T-cell (primary cell): ENCODE measurements around the gene ST6GALNAC3. TPM values are rescaled to one million over a fixed set of nuclear protein-coding genes. Genes with fewer than 3 reads are reported as not detected.
"Not testable (repeated sequence)": the region's sequence is repeated elsewhere in the genome, so short reads cannot be mapped to it uniquely, and the experiment has no call there.

Experiments
- ATAC-seq, 4 experiments: fragments of 200-7000 bp in 3 of 4; fragments of 150-1000 bp in 1 of 4; cut with Tn5 transposase; replicated peaks in 1 of 4; 1 replicate in 3 of 4; 2 replicates in 1 of 4; pipeline ENCODE4 v1.10.0; 2021; ENCODE audit warnings: moderate library complexity in 3 of 4, mild to moderate bottlenecking in 2 of 4, moderate number of reproducible peaks in 1 of 4
- CTCF ChIA-PET, 2 donors: fragments of 300-600 bp; sonication (Branson Sonifier 250); formaldehyde crosslinking; loops; one replicate each; lab custom pipeline; 2022; ENCODE audit warnings: antibody characterized with exemption in 2 of 2; lab: Charles Lee
- POLR2A ChIA-PET, 2 donors: fragments of 300-600 bp; sonication (Branson Sonifier 250); formaldehyde crosslinking; loops; one replicate each; lab custom pipeline; 2022; ENCODE audit warnings: antibody characterized with exemption in 2 of 2; lab: Charles Lee
- DNase-seq, 35 experiments: peaks; one replicate each; pipeline versions ENCODE4 v3.0.0 to v3.0.0-alpha.2; 2013 to 2023
- H3K27ac ChIP-seq: one replicate; pipeline ENCODE4 v1.5.1; 2013; ENCODE audit warnings: low read length
- H3K27me3 ChIP-seq, 2 experiments: replicated peaks in 1 of 2; 1 replicate in 1 of 2; 2 replicates in 1 of 2; pipeline versions ENCODE4 v1.6.1 to v1.7.0; 2013; ENCODE audit warnings: low read length in 1 of 2, mixed read lengths in 1 of 2; ENCODE audit not compliant: control insufficient read depth in 2 of 2, insufficient read depth in 2 of 2; ENCODE audit errors: extremely low read depth in 1 of 2
- H3K36me3 ChIP-seq, 2 donors: 1 replicate in 1 of 2; 2 replicates in 1 of 2; pipeline versions ENCODE4 v1.6.1 to v1.7.0; 2013; ENCODE audit warnings: low read length in 1 of 2; ENCODE audit not compliant: control insufficient read depth in 2 of 2, insufficient read depth in 1 of 2; ENCODE audit errors: extremely low read depth in 1 of 2
- H3K4me1 ChIP-seq, 2 experiments: 1 replicate in 1 of 2; 2 replicates in 1 of 2; pipeline versions ENCODE4 v1.6.1 to v1.7.0; 2013; ENCODE audit warnings: low read length in 2 of 2, mixed read lengths in 1 of 2; ENCODE audit not compliant: insufficient read depth in 2 of 2, control insufficient read depth in 1 of 2; ENCODE audit errors: extremely low read depth in 1 of 2
- H3K4me3 ChIP-seq, 2 donors: 1 replicate in 1 of 2; 2 replicates in 1 of 2; pipeline versions ENCODE4 v1.5.1 to v1.7.0; 2013; ENCODE audit warnings: mild to moderate bottlenecking in 2 of 2, low read length in 1 of 2, moderate library complexity in 1 of 2; ENCODE audit not compliant: control insufficient read depth in 1 of 2; ENCODE audit errors: extremely low read depth in 1 of 2
- H3K9me3 ChIP-seq: 2 replicates; pipeline ENCODE4 v1.7.0; 2013
- H3K27ac Mint-ChIP-seq, 2 donors: one replicate each; pipeline ENCODE4 v1.8.0; 2020 to 2021; ENCODE audit warnings: mild to moderate bottlenecking in 2 of 2, mixed read lengths in 2 of 2
- H3K27me3 Mint-ChIP-seq, 2 donors: one replicate each; pipeline ENCODE4 v1.8.0; 2021 to 2022; ENCODE audit warnings: mixed read lengths in 2 of 2
- H3K36me3 Mint-ChIP-seq: one replicate; pipeline ENCODE4 v1.8.0; 2021; ENCODE audit warnings: mixed read lengths
- H3K4me1 Mint-ChIP-seq, 3 donors: one replicate each; pipeline ENCODE4 v1.8.0; 2020 to 2022; ENCODE audit warnings: mixed read lengths in 3 of 3, mild to moderate bottlenecking in 1 of 3
- H3K4me3 Mint-ChIP-seq, 3 donors: one replicate each; pipeline ENCODE4 v1.8.0; 2020 to 2022; ENCODE audit warnings: mild to moderate bottlenecking in 3 of 3, mixed read lengths in 3 of 3, moderate library complexity in 3 of 3
- H3K9me3 Mint-ChIP-seq, 3 donors: one replicate each; pipeline ENCODE4 v1.8.0; 2020 to 2022; ENCODE audit warnings: mixed read lengths in 3 of 3
- WGBS: methylation state at CpG from one replicate; pipeline ENCODE4 v1.1.5; 2013; ENCODE audit warnings: missing lambda C conversion rate; ENCODE audit not compliant: insufficient coverage; 5-methylcytosine and 5-hydroxymethylcytosine counted together
- total RNA-seq, 35 experiments: library from RNA in 6 of 35; stranded (reverse) in 6 of 35; fragments of 120-200 nt in 1 of 35; gene quantifications; one replicate each; pipeline versions ENCODE4 v1.2.1 to v1.2.4 and lab custom pipeline; 2013 to 2026

The ST6GALNAC3 gene
- total RNA-seq, 5 donors from 2014 or later (not counting 1 experiment from before 2014, with no cell fraction given), result 0.33 to 6.6 (median 1.5) TPM

GRCh38 chr1:76050073-76050472 lies 24.5 kb upstream of the ST6GALNAC3 start:
- H3K27me3 ChIP-seq, H3K27me3 Mint-ChIP-seq, POLR2A ChIA-PET, H3K4me3 ChIP-seq, ATAC-seq, H3K9me3 ChIP-seq, H3K4me1 ChIP-seq, H3K9me3 Mint-ChIP-seq, H3K27ac ChIP-seq, H3K4me3 Mint-ChIP-seq, H3K36me3 ChIP-seq, DNase-seq, H3K36me3 Mint-ChIP-seq, CTCF ChIA-PET: not testable (repeated sequence)
- no CpG with 5 or more reads among the region's 3 CpGs for WGBS
- Mint-ChIP-seq H3K27ac (peak overlapping the region in 1 of 2 donors; percentile 29), H3K4me1 (peaks cover 0 to 22% (median 0%) of the 10 kb centered on the region in 3 donors)

GRCh38 chr1:76053021-76053420 lies 21.5 kb upstream of the ST6GALNAC3 start:
- peaks cover 0 to 22% (median 0%) of the 10 kb centered on the region in 3 donors for H3K4me1 Mint-ChIP-seq
- H3K27me3 Mint-ChIP-seq, result peaks cover 5 to 11% of the 10 kb centered on the region in 2 donors
- ATAC-seq (peak in 1 of 4 experiments; percentile 57), DNase-seq (no peak)
- Histone ChIP-seq H3K27me3 (no peaks in the 10 kb centered on the region), H3K36me3 (no peaks in the 10 kb centered on the region), H3K27ac (no peak overlapping the region), H3K4me3 (no peak overlapping the region), H3K9me3 (no peaks in the 10 kb centered on the region), H3K4me1 (no peaks in the 10 kb centered on the region)
- H3K9me3 Mint-ChIP-seq, result no peaks in the 10 kb centered on the region
- ChIA-PET CTCF (interaction anchor here in 1 of 2 donors (0.9 kb wide), 1 partner anchor 29 kb away, joined by 3 read pairs; no protein-coding TSS in a partner anchor), POLR2A (no interaction called here)
- no peak overlapping the region for H3K4me3 Mint-ChIP-seq
- no peaks in the 10 kb centered on the region for H3K36me3 Mint-ChIP-seq
- no peak overlapping the region for H3K27ac Mint-ChIP-seq
- WGBS, result 78% methylated on average over 1 of the region's 6 CpGs

GRCh38 chr1:76054359-76054758 lies 20.2 kb upstream of the ST6GALNAC3 start:
- POLR2A ChIA-PET, result no interaction called here
- Mint-ChIP-seq H3K27me3 (peaks cover 5 to 11% of the 10 kb centered on the region in 2 donors), H3K4me3 (no peak overlapping the region), H3K9me3 (no peaks in the 10 kb centered on the region), H3K36me3 (no peaks in the 10 kb centered on the region), H3K4me1 (peaks cover 0 to 22% (median 0%) of the 10 kb centered on the region in 3 donors), H3K27ac (no peak overlapping the region)
- H3K27me3 ChIP-seq, result no peaks in the 10 kb centered on the region
- 80% methylated on average over 1 of the region's 2 CpGs for WGBS
- H3K9me3 ChIP-seq, result no peaks in the 10 kb centered on the region
- H3K27ac ChIP-seq, result no peak overlapping the region
- CTCF ChIA-PET, result no interaction called here
- ATAC-seq, result no peak
- H3K4me3 ChIP-seq, result no peak overlapping the region
- no peak for DNase-seq
- no peaks in the 10 kb centered on the region for H3K4me1 ChIP-seq
- H3K36me3 ChIP-seq, result no peaks in the 10 kb centered on the region

GRCh38 chr1:76055987-76056386 lies 18.6 kb upstream of the ST6GALNAC3 start:
- H3K36me3 Mint-ChIP-seq, result no peaks in the 10 kb centered on the region
- H3K27ac ChIP-seq, result no peak overlapping the region
- CTCF ChIA-PET, result no interaction called here
- H3K27ac Mint-ChIP-seq, result no peak overlapping the region
- POLR2A ChIA-PET, result no interaction called here
- DNase-seq, result no peak
- H3K4me3 Mint-ChIP-seq, result no peak overlapping the region
- peaks cover 0 to 22% (median 0%) of the 10 kb centered on the region in 3 donors for H3K4me1 Mint-ChIP-seq
- H3K4me1 ChIP-seq, result no peaks in the 10 kb centered on the region
- WGBS, result 100% methylated on average over 2 of the region's 4 CpGs
- peaks cover 5 to 10% of the 10 kb centered on the region in 2 donors for H3K27me3 Mint-ChIP-seq
- no peaks in the 10 kb centered on the region for H3K9me3 Mint-ChIP-seq
- no peaks in the 10 kb centered on the region for H3K9me3 ChIP-seq
- no peaks in the 10 kb centered on the region for H3K36me3 ChIP-seq
- H3K27me3 ChIP-seq, result no peaks in the 10 kb centered on the region
- ATAC-seq, result no peak
- H3K4me3 ChIP-seq, result no peak overlapping the region

GRCh38 chr1:76059451-76059850 lies 15.1 kb upstream of the ST6GALNAC3 start:
- Mint-ChIP-seq H3K36me3 (no peaks in the 10 kb centered on the region), H3K4me1 (peaks cover 0 to 2% (median 0%) of the 10 kb centered on the region in 3 donors), H3K9me3 (no peaks in the 10 kb centered on the region), H3K27ac (no peak overlapping the region), H3K4me3 (no peak overlapping the region), H3K27me3 (peaks cover 0 to 9% of the 10 kb centered on the region in 2 donors)
- DNase-seq (no peak), ATAC-seq (no peak)
- 50% methylated on average over 1 of the region's 2 CpGs for WGBS
- CTCF ChIA-PET, result no interaction called here
- Histone ChIP-seq H3K9me3 (no peaks in the 10 kb centered on the region), H3K4me1 (no peaks in the 10 kb centered on the region), H3K27ac (no peak overlapping the region), H3K36me3 (no peaks in the 10 kb centered on the region), H3K27me3 (no peaks in the 10 kb centered on the region), H3K4me3 (no peak overlapping the region)
- POLR2A ChIA-PET, result no interaction called here

- Mint-ChIP-seq H3K27me3 (peaks cover 3 to 12% of the 10 kb centered on the region in 2 donors), H3K4me1 (no peaks in the 10 kb centered on the region), H3K36me3 (no peaks in the 10 kb centered on the region), H3K9me3 (no peaks in the 10 kb centered on the region), H3K4me3 (no peak overlapping the region), H3K27ac (no peak overlapping the region)
- ATAC-seq (no peak), DNase-seq (no peak)
- CTCF ChIA-PET, result no interaction called here
- Histone ChIP-seq H3K27me3 (no peaks in the 10 kb centered on the region), H3K9me3 (no peaks in the 10 kb centered on the region), H3K36me3 (no peaks in the 10 kb centered on the region), H3K27ac (no peak overlapping the region), H3K4me3 (no peak overlapping the region), H3K4me1 (no peaks in the 10 kb centered on the region)
- WGBS, result 64% methylated on average over 2 of the region's 3 CpGs
- POLR2A ChIA-PET, result no interaction called here
Measured at GRCh38 chr1:76065270-76065669, 9.3 kb upstream of the ST6GALNAC3 start.

- ChIA-PET POLR2A (no interaction called here), CTCF (no interaction called here)
- Mint-ChIP-seq H3K27ac (no peak overlapping the region), H3K9me3 (no peaks in the 10 kb centered on the region), H3K4me1 (no peaks in the 10 kb centered on the region), H3K27me3 (peaks cover 3 to 12% of the 10 kb centered on the region in 2 donors), H3K36me3 (no peaks in the 10 kb centered on the region), H3K4me3 (no peak overlapping the region)
- Histone ChIP-seq H3K36me3 (no peaks in the 10 kb centered on the region), H3K9me3 (no peaks in the 10 kb centered on the region), H3K27me3 (no peaks in the 10 kb centered on the region), H3K27ac (no peak overlapping the region), H3K4me3 (no peak overlapping the region), H3K4me1 (no peaks in the 10 kb centered on the region)
- no peak for ATAC-seq
- DNase-seq, result no peak
Measured at GRCh38 chr1:76066394-76066793, 8.2 kb upstream of the ST6GALNAC3 start.
